Measurements from ENCODE around the gene JAK3. TPM values are rescaled to one million over a fixed set of nuclear protein-coding genes. Genes with fewer than 3 reads are reported as not detected.

JAK3 gene
- total and polyA plus RNA-seq, 2 of the 8 experiments (the other 6 are each of a cell fraction or from before 2014, with no cell fraction given) = 4.0 to 4.7 TPM

- no peak for TF ChIP-seq RNF2 (IDR thresholded peaks at IDR 0.05; ENCODE audit: borderline replicate concordance, low read depth, low read length, missing control alignments, poor library complexity, severe bottlenecking)
- no peak for TF ChIP-seq BACH1 (IDR thresholded peaks at IDR 0.05; ENCODE audit: low read length)
- no peak for TF ChIP-seq USF2 (IDR thresholded peaks at IDR 0.05; ENCODE audit: low read length)
- no peak for TF ChIP-seq PHF8 (conservative IDR thresholded peaks at IDR 0.05; ENCODE audit: low read depth, low read length)
- no peak for TF ChIP-seq POLR2AphosphoS5 (IDR thresholded peaks at IDR 0.05; ENCODE audit: low read depth, low read length)
These were observed 33.9 kb upstream of the JAK3 start (continued) for GRCh38 chr19:17881701-17882100.

Measured in H1 (cell line).